Measurements from ENCODE around the gene CEP290. TPM values are rescaled to one million over a fixed set of nuclear protein-coding genes. Genes with fewer than 3 reads are reported as not detected.

CEP290 gene
- total RNA-seq, 2 experiments from 2014 or later, result 11.5 to 12.0 TPM

DNA sequence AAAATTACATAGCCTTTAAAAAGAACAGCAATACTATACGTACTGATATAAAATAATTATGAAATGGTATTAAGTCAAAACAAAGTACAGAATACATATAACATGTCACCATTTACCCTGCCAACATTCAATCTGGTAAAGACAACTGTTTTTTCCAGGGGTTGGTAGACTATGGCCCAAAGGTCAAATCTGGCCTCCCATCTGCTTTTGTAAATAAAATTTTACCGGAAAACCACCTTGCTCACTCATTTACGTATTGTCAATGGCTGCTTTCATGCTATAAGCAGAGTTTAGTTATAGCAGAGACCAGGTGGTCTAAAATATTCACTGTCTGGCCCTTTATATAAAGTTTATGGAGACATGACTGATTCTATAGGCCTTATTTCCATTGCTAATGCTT is 14.0 kb downstream of the CEP290 start:
- Mint-ChIP-seq H3K36me3 (ENCODE audit: low read depth) (no peaks in the 10 kb centered on the region), H3K4me1 (peaks cover 3% of the 10 kb centered on the region), H3K4me3 (no peak overlapping the region), H3K27me3 (no peaks in the 10 kb centered on the region), H3K27ac (no peak overlapping the region), H3K9me3 (no peaks in the 10 kb centered on the region)
- no peak for DNase-seq
- POLR2A ChIA-PET, result no interaction called here
- CTCF ChIA-PET, result no interaction called here

DNA sequence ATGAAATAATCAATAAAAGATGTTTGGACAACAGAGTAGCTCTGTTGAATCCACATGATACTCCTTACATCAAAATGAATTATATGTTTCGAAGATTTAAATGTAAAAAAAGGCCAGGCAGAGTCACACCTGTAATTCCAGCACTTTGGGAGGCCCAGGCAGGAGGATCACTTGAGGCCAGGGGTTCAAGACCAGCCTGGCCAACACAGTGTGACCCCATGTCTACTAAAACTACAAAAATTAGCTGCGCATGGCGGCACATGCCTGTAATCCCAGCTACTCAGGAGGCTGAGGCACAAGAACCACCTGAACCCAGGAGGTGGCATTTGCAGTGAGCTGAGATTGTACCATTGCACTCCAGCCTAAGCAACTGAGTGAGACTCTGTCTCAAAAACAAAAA is 14.8 kb downstream of the CEP290 start:
- Mint-ChIP-seq H3K4me1 (no peaks in the 10 kb centered on the region), H3K4me3 (no peak overlapping the region)

GRCh38 chr12:88122666-88123065 is 19.2 kb downstream of the CEP290 start:
- Mint-ChIP-seq H3K4me3 (no peak overlapping the region), H3K27ac (no peak overlapping the region), H3K27me3 (no peaks in the 10 kb centered on the region), H3K4me1 (no peaks in the 10 kb centered on the region), H3K36me3 (ENCODE audit: low read depth) (peaks cover 3% of the 10 kb centered on the region), H3K9me3 (no peaks in the 10 kb centered on the region)
- DNase-seq, result no peak
- CTCF ChIA-PET, result no interaction called here
- POLR2A ChIA-PET, result interaction anchor here (1.7 kb wide), 1 partner anchor 20 kb away, joined by 4 read pairs; no protein-coding TSS in a partner anchor

More for the DNA sequence above, 14.8 kb downstream of the CEP290 start:
- POLR2A ChIA-PET, result no interaction called here
- H3K27ac Mint-ChIP-seq, result no peak overlapping the region
- H3K36me3 Mint-ChIP-seq (ENCODE audit: low read depth), result no peaks in the 10 kb centered on the region
- no peak for DNase-seq
- H3K27me3 Mint-ChIP-seq, result no peaks in the 10 kb centered on the region
- no peaks in the 10 kb centered on the region for H3K9me3 Mint-ChIP-seq
- CTCF ChIA-PET, result no interaction called here

- Mint-ChIP-seq H3K9me3 (no peaks in the 10 kb centered on the region), H3K4me1 (peaks cover 2% of the 10 kb centered on the region), H3K4me3 (no peak overlapping the region), H3K27ac (no peak overlapping the region), H3K36me3 (ENCODE audit: low read depth) (peaks cover 10% of the 10 kb centered on the region), H3K27me3 (no peaks in the 10 kb centered on the region)
- DNase-seq, result no peak
- CTCF ChIA-PET, result no interaction called here
- POLR2A ChIA-PET, result no interaction called here
Observed at GRCh38 chr12:88113871-88114270, 28.0 kb downstream of the CEP290 start.

GRCh38 chr12:88111074-88111652 is 30.7 kb downstream of the CEP290 start:
- Mint-ChIP-seq H3K27me3 (no peaks in the 10 kb centered on the region), H3K9me3 (no peaks in the 10 kb centered on the region), H3K4me3 (peak overlapping the region; percentile 44), H3K4me1 (peaks cover 2% of the 10 kb centered on the region), H3K27ac (no peak overlapping the region), H3K36me3 (ENCODE audit: low read depth) (peaks cover 2% of the 10 kb centered on the region)
- CTCF ChIA-PET, result interaction anchor here (0.8 to 1.7 kb wide), 2 partner anchors 282 to 906 kb away, joined by 3 to 4 read pairs; no protein-coding TSS in a partner anchor
- no peak for DNase-seq
- POLR2A ChIA-PET, result no interaction called here

- ChIA-PET CTCF (no interaction called here), POLR2A (no interaction called here)
- Mint-ChIP-seq H3K27ac (no peak overlapping the region), H3K27me3 (no peaks in the 10 kb centered on the region), H3K36me3 (ENCODE audit: low read depth) (peaks cover 4% of the 10 kb centered on the region), H3K9me3 (no peaks in the 10 kb centered on the region), H3K4me1 (peaks cover 2% of the 10 kb centered on the region), H3K4me3 (no peak overlapping the region)
- DNase-seq, result no peak
Observed at GRCh38 chr12:88108021-88108420, 33.9 kb downstream of the CEP290 start.

DNA sequence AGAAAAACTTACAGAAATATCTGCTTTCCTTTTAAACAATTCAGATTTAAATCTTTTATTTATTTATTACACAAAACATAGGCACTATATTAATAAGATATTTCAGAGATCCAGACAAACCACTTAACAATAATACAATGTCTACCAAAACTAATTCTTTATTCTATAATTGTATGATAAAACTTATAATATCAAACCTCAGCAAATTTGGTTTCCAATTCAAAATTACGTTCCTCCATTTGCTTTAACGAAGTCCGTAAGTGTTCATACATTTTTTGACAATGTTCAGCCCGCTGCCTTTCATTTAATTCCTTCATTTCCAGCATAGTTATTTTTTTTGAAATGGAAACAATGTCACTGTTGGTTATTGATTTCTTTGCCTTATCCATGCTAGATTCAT is 48.3 kb downstream of the CEP290 start:
- Mint-ChIP-seq H3K27ac (no peak overlapping the region), H3K4me3 (no peak overlapping the region), H3K4me1 (no peaks in the 10 kb centered on the region), H3K36me3 (ENCODE audit: low read depth) (peaks cover 11% of the 10 kb centered on the region), H3K9me3 (no peaks in the 10 kb centered on the region), H3K27me3 (no peaks in the 10 kb centered on the region)
- no peak for DNase-seq
- POLR2A ChIA-PET, result no interaction called here
- CTCF ChIA-PET, result no interaction called here

GRCh38 chr12:88092771-88093170 is 49.1 kb downstream of the CEP290 start:
- CTCF ChIA-PET, result no interaction called here
- Mint-ChIP-seq H3K36me3 (ENCODE audit: low read depth) (peaks cover 9% of the 10 kb centered on the region), H3K27me3 (no peaks in the 10 kb centered on the region), H3K4me3 (no peak overlapping the region), H3K9me3 (no peaks in the 10 kb centered on the region), H3K4me1 (no peaks in the 10 kb centered on the region), H3K27ac (no peak overlapping the region)
- DNase-seq, result no peak
- POLR2A ChIA-PET, result no interaction called here

DNA sequence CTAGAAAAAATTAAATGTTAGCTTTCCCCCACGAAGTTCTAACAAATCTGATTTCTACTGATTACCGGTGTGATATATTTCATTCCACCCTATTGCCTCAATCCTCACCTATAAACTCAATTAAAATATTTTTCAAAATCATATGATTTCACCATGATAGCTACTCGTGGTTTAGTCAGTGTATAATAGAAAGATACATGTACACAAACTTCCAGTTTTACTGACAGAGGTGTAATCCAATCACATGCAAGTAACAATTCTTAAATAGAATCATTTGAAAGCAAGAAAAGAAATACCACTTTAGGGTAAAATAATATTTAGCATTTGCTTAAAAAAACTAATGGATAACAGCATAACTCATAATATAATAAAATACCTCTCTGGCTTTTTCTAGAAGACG is 57.7 kb downstream of the CEP290 start:
- ChIA-PET POLR2A (no interaction called here), CTCF (no interaction called here)
- peaks cover 14% of the 10 kb centered on the region for H3K36me3 Mint-ChIP-seq (ENCODE audit: low read depth)
- no peaks in the 10 kb centered on the region for H3K4me1 Mint-ChIP-seq
- H3K4me3 Mint-ChIP-seq, result no peak overlapping the region
- H3K27ac Mint-ChIP-seq, result no peak overlapping the region
- no peaks in the 10 kb centered on the region for H3K27me3 Mint-ChIP-seq
- no peak for DNase-seq
- no peaks in the 10 kb centered on the region for H3K9me3 Mint-ChIP-seq

- no peak overlapping the region for H3K4me3 Mint-ChIP-seq
- H3K27me3 Mint-ChIP-seq, result no peaks in the 10 kb centered on the region
- H3K36me3 Mint-ChIP-seq (ENCODE audit: low read depth), result peaks cover 11% of the 10 kb centered on the region
- DNase-seq, result no peak
- CTCF ChIA-PET, result no interaction called here
- POLR2A ChIA-PET, result no interaction called here
- H3K4me1 Mint-ChIP-seq, result no peaks in the 10 kb centered on the region
- H3K27ac Mint-ChIP-seq, result no peak overlapping the region
- H3K9me3 Mint-ChIP-seq, result no peaks in the 10 kb centered on the region
Observed at GRCh38 chr12:88083634-88084033, 58.3 kb downstream of the CEP290 start.

DNA sequence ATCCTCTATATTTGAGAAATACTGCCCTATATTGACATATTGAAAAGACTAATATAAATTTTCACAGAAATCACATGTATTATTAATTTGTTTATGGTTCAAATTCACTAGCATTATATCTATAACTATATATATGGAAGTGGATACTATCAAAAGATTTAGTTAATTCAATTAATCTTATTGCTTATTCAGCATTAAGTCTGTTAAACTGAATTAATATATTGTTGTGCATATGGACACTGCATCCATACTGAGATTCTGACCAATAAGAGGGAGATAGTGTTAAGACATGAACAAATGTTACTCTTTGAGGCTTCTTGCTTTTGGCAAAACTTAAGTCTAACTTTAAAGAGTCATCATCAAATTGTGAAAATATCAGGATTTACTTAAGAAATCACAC is 60.6 kb downstream of the CEP290 start:
- Mint-ChIP-seq H3K36me3 (ENCODE audit: low read depth) (peaks cover 15% of the 10 kb centered on the region), H3K4me1 (no peaks in the 10 kb centered on the region), H3K27me3 (no peaks in the 10 kb centered on the region), H3K4me3 (no peak overlapping the region), H3K27ac (no peak overlapping the region), H3K9me3 (no peaks in the 10 kb centered on the region)
- no peak for DNase-seq
- CTCF ChIA-PET, result no interaction called here
- POLR2A ChIA-PET, result no interaction called here

GRCh38 chr12:88067301-88067700 is 74.6 kb downstream of the CEP290 start:
- Mint-ChIP-seq H3K4me1 (peaks cover 13% of the 10 kb centered on the region), H3K4me3 (no peak overlapping the region), H3K36me3 (ENCODE audit: low read depth) (peaks cover 25% of the 10 kb centered on the region), H3K9me3 (no peaks in the 10 kb centered on the region), H3K27me3 (no peaks in the 10 kb centered on the region), H3K27ac (no peak overlapping the region)
- DNase-seq, result no peak
- POLR2A ChIA-PET, result no interaction called here
- CTCF ChIA-PET, result no interaction called here

GRCh38 chr12:88063375-88063774 is 78.5 kb downstream of the CEP290 start:
- POLR2A ChIA-PET, result no interaction called here
- H3K4me3 Mint-ChIP-seq, result no peak overlapping the region

GRCh38 chr12:88062474-88062873 is 79.4 kb downstream of the CEP290 start:
- no peak for DNase-seq
- H3K4me1 Mint-ChIP-seq, result peaks cover 13% of the 10 kb centered on the region
- ChIA-PET POLR2A (no interaction called here), CTCF (no interaction called here)
- no peak overlapping the region for H3K27ac Mint-ChIP-seq
- H3K9me3 Mint-ChIP-seq, result no peaks in the 10 kb centered on the region
- H3K4me3 Mint-ChIP-seq, result no peak overlapping the region
- H3K27me3 Mint-ChIP-seq, result no peaks in the 10 kb centered on the region
- H3K36me3 Mint-ChIP-seq (ENCODE audit: low read depth), result peaks cover 18% of the 10 kb centered on the region

More at GRCh38 chr12:88063375-88063774, 78.5 kb downstream of the CEP290 start:
- no peaks in the 10 kb centered on the region for H3K9me3 Mint-ChIP-seq
- peaks cover 13% of the 10 kb centered on the region for H3K4me1 Mint-ChIP-seq
- CTCF ChIA-PET, result no interaction called here
- H3K27me3 Mint-ChIP-seq, result no peaks in the 10 kb centered on the region
- peaks cover 13% of the 10 kb centered on the region for H3K36me3 Mint-ChIP-seq (ENCODE audit: low read depth)
- no peak for DNase-seq
- no peak overlapping the region for H3K27ac Mint-ChIP-seq

All from activated CD4-positive, alpha-beta memory T cell treated with anti-CD3 and anti-CD28 coated beads, Interleukin-2, amount 10 ng/mL, durations not matched to agents 7 days and 5 days (primary cell).